Type B pancreatic cell (in vitro differentiated cells): ENCODE data around the gene NBR1. TPM values are rescaled to one million over a fixed set of nuclear protein-coding genes. Genes with fewer than 3 reads are reported as not detected.
"Not testable (repeated sequence)": the region's sequence is repeated elsewhere in the genome, so short reads cannot be mapped to it uniquely, and the experiment has no call there.

Source experiments
- DNase-seq: peaks from one replicate; pipeline ENCODE4 v3.0.0; 2021; ENCODE audit warnings: mixed read lengths; ENCODE audit not compliant: unreplicated experiment; ENCODE audit errors: extremely low spot score
- H3K27ac Mint-ChIP-seq: 2 replicates; pipeline ENCODE4 v1.8.0; 2021; ENCODE audit warnings: mild to moderate bottlenecking, mixed read lengths
- H3K27me3 Mint-ChIP-seq: 2 replicates; pipeline ENCODE4 v1.8.0; 2021; ENCODE audit warnings: mixed read lengths
- H3K36me3 Mint-ChIP-seq: 2 replicates; pipeline ENCODE4 v1.8.0; 2021; ENCODE audit warnings: mixed read lengths
- H3K4me1 Mint-ChIP-seq: one replicate; pipeline ENCODE4 v1.8.0; 2021; ENCODE audit warnings: mixed read lengths; ENCODE audit not compliant: unreplicated experiment
- H3K4me3 Mint-ChIP-seq: 2 replicates; pipeline ENCODE4 v1.8.0; 2021; ENCODE audit warnings: mild to moderate bottlenecking, mixed read lengths
- H3K9me3 Mint-ChIP-seq: 2 replicates; pipeline ENCODE4 v1.8.0; 2021; ENCODE audit warnings: mixed read lengths
- total RNA-seq: library from RNA; stranded (reverse); gene quantifications from 2 replicates; pipeline ENCODE4 v1.2.1, GENCODE V29; 2021; ENCODE audit warnings: low replicate concordance
- TF ChIP-seq, protein P1 (sequence below): fragments of 200-600 bp; sonication (generic); conservative IDR thresholded peaks from 2 replicates; pipeline ENCODE4 v1.5.0; 2021; ENCODE audit warnings: antibody characterized with exemption, mild to moderate bottlenecking

Gene NBR1
- total RNA-seq, 1 donor from 2014 or later: 60.8 TPM

DNA sequence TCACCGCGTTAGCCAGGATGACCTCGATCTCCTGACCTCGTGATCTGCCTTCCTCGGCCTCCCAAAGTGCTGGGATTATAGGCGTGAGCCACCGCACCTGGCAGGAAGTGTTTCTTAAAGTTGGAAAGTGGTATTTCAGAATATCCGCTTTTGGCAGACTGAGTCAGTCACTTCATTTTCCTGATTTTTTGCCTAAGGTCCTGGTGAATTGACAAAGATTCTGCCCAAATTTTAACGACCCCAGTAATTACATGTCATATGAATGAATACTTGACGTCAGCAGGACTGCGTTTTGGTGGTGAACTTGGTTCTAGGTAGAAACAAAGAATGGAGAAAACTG lies 41.4 kb upstream of the NBR1 start:
- H3K27me3 Mint-ChIP-seq: no peaks in the 10 kb centered on the region
- H3K4me1 Mint-ChIP-seq: peaks cover 16% of the 10 kb centered on the region
- TF ChIP-seq, protein P1, sequence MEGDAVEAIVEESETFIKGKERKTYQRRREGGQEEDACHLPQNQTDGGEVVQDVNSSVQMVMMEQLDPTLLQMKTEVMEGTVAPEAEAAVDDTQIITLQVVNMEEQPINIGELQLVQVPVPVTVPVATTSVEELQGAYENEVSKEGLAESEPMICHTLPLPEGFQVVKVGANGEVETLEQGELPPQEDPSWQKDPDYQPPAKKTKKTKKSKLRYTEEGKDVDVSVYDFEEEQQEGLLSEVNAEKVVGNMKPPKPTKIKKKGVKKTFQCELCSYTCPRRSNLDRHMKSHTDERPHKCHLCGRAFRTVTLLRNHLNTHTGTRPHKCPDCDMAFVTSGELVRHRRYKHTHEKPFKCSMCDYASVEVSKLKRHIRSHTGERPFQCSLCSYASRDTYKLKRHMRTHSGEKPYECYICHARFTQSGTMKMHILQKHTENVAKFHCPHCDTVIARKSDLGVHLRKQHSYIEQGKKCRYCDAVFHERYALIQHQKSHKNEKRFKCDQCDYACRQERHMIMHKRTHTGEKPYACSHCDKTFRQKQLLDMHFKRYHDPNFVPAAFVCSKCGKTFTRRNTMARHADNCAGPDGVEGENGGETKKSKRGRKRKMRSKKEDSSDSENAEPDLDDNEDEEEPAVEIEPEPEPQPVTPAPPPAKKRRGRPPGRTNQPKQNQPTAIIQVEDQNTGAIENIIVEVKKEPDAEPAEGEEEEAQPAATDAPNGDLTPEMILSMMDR: no peak
- DNase-seq: no peak
- no peaks in the 10 kb centered on the region for H3K9me3 Mint-ChIP-seq
- H3K4me3 Mint-ChIP-seq: no peak overlapping the region
- no peak overlapping the region for H3K27ac Mint-ChIP-seq
- H3K36me3 Mint-ChIP-seq: peaks cover 17% of the 10 kb centered on the region

DNA sequence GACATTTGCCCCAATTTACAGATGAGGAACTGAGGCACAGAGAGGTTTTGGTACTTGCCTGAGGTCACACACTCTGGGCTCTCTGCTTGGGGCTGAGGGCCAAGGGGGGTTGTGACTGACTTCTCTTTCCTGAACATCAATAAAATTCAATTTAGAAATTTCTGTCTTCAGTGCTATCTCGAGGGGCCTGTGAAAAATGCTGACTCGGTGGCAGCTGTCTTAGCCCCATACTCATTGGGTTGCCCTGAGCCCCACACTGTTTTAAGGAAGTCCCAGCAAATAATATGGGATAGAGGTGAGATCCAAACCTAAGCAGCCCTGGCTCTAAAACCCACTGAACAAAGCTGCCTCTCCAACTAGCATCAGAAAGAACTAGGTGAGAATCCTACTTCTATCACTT lies 38.9 kb upstream of the NBR1 start:
- no peak for DNase-seq
- Mint-ChIP-seq H3K4me1 (peaks cover 4% of the 10 kb centered on the region), H3K4me3 (no peak overlapping the region), H3K9me3 (no peaks in the 10 kb centered on the region), H3K27ac (no peak overlapping the region), H3K36me3 (peaks cover 11% of the 10 kb centered on the region), H3K27me3 (no peaks in the 10 kb centered on the region)
- TF ChIP-seq, protein P1: no peak

DNA sequence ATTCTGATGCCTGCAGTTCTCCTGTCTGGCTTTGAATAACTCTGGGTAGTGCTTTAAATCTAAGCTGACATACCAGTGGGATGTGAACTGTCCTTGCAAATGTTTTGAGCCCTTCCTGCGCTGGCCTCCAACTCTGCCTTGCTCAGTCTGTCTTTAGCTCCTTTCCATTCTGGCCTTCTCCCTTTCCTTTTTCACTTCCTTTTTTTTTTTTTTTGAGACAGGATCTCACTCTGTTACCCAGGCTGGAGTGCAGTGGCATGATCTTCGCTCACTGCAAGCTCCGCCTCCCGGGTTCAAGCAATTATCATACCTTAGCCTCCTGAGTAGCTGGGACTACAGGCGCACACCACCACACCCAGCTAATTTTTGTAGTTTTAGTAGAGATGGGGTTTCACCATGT lies 37.6 kb upstream of the NBR1 start:
- H3K4me3 Mint-ChIP-seq, H3K36me3 Mint-ChIP-seq, DNase-seq, H3K4me1 Mint-ChIP-seq, H3K27ac Mint-ChIP-seq, H3K27me3 Mint-ChIP-seq, H3K9me3 Mint-ChIP-seq: not testable (repeated sequence)

DNA sequence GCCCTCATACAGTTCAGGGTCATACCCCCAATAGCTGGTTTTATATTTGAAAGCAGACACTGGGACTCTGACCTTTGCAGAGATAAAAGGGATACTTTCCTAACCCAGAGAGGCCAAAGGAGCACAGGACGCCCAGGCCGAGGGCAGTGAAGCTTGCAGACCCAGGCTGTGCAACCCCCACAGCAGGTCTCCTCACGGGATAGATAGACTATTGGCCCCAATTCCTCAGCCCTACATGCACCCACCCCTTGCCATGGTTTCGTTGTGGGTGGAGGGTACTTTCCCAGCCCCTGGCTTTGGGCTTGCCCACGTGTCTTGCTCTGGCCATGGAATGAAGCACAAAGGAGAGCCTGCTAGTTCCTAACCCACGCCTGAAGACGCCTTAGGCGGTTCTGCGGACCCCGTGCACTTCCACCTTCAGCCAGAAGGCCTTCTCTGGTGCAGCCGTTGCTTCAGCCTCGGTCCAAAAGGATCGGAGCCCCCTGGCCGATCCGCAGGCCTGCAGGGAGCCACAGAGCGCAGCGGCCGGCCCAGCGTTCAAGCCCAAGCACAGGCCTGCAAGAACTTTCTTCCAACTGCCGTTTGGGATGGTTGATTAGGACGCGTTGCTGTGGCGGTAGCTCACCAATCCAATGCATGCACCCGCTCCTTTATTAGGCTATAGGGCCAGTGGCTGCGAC lies 36.1 kb upstream of the NBR1 start:
- DNase-seq: no peak
- Mint-ChIP-seq H3K4me3 (no peak overlapping the region), H3K36me3 (peaks cover 7% of the 10 kb centered on the region), H3K9me3 (no peaks in the 10 kb centered on the region), H3K27ac (no peak overlapping the region), H3K4me1 (no peaks in the 10 kb centered on the region), H3K27me3 (no peaks in the 10 kb centered on the region)
- TF ChIP-seq, protein P1: no peak

DNA sequence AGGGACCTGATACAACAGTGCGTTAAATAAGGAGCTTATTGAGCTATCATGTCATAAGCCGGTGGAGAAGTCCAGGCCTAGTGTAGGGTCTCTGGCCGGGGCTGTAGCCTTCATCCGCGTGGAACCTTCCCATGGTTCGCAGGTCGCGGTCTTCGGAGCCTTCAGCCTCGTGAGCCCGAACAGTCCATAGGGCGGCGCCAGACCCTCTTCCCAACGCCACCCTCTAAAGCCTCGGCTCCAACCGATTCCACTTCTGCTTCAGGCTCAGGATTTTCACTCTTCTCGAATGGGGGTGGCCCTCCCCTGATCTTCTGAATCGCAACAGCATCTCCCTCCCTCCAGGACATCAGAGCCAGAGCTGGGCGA lies 35.6 kb upstream of the NBR1 start:
- Mint-ChIP-seq H3K27ac (no peak overlapping the region), H3K9me3 (no peaks in the 10 kb centered on the region), H3K4me1 (no peaks in the 10 kb centered on the region), H3K36me3 (peaks cover 7% of the 10 kb centered on the region), H3K4me3 (no peak overlapping the region), H3K27me3 (no peaks in the 10 kb centered on the region)
- TF ChIP-seq, protein P1: no peak
- no peak for DNase-seq

DNA sequence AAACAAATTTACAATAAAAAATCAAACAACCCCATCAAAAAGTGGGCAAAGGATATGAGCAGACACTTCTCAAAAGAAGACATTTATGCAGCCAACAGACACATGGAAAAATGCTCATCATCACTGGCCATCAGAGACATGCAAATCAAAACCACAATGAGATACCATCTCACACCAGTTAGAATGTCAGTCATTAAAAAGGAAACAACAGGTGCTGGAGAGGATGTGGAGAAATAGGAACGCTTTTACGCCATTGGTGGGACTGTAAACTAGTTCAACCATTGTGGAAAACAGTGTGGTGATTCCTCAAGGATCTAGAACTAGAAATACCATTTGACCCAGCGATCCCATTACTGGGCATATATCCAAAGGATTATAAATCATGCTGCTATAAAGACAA lies 34.4 kb upstream of the NBR1 start:
- H3K27ac Mint-ChIP-seq, H3K36me3 Mint-ChIP-seq, H3K9me3 Mint-ChIP-seq, H3K4me1 Mint-ChIP-seq, H3K4me3 Mint-ChIP-seq, DNase-seq, H3K27me3 Mint-ChIP-seq: not testable (repeated sequence)

DNA sequence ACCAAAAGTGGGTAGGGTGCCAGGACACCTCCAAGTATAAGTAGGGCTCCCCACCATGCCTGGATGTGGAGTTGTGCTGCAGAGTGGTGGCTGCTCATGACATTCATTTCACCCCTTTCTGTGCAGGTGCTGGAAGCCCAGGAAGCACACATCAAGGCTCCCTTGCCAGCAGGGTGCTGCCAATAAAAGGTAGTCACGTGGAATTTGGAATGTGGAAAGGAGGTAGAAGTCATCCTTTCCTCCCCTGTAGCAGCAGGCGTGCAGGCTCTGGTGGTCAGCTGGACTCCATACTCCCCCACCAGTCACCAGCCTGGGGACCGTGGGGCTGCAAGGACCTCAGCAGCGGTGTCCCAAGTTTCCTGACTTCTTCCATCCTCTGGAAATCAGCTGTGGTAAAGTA lies 32.5 kb upstream of the NBR1 start:
- not testable (repeated sequence) for H3K27ac Mint-ChIP-seq, H3K36me3 Mint-ChIP-seq, H3K9me3 Mint-ChIP-seq, H3K27me3 Mint-ChIP-seq, H3K4me1 Mint-ChIP-seq, H3K4me3 Mint-ChIP-seq
- DNase-seq: peak; percentile 31
